Measurements from ENCODE around the gene NEK5.

- TF ChIP-seq CTCF (IDR thresholded peaks at IDR 0.05; ENCODE audit: insufficient read depth, low read length, poor library complexity, severe bottlenecking) (no peak), EZH2phosphoT487 (conservative IDR thresholded peaks at IDR 0.05; ENCODE audit: low read length) (no peak)
Measured at GRCh38 chr13:52173373-52173772, 44.5 kb upstream of the NEK5 start.
